Activated gamma-delta T cell (primary cell): ENCODE results near the gene GATA5.
"Not testable (repeated sequence)": the region's sequence is repeated elsewhere in the genome, so short reads cannot be mapped to it uniquely, and the experiment has no call there.

Source experiments
- DNase-seq: peaks from one replicate; lab custom pipeline; 2025; lab: John Stamatoyannopoulos, UW

Gene GATA5

GRCh38 chr20:62505337-62506045 lies 29.7 kb upstream of the GATA5 start:
- no peak for DNase-seq

GRCh38 chr20:62504323-62504722 lies 28.5 kb upstream of the GATA5 start:
- DNase-seq, result no peak

- DNase-seq, result no peak
Observed at GRCh38 chr20:62503401-62504178, 27.8 kb upstream of the GATA5 start.

GRCh38 chr20:62502496-62503095 lies 26.8 kb upstream of the GATA5 start:
- DNase-seq, result no peak

- DNase-seq, result no peak
Observed at GRCh38 chr20:62501801-62502495, 26.2 kb upstream of the GATA5 start.

- DNase-seq, result peak; percentile 33
Observed at GRCh38 chr20:62500237-62500864, 24.6 kb upstream of the GATA5 start.

DNA sequence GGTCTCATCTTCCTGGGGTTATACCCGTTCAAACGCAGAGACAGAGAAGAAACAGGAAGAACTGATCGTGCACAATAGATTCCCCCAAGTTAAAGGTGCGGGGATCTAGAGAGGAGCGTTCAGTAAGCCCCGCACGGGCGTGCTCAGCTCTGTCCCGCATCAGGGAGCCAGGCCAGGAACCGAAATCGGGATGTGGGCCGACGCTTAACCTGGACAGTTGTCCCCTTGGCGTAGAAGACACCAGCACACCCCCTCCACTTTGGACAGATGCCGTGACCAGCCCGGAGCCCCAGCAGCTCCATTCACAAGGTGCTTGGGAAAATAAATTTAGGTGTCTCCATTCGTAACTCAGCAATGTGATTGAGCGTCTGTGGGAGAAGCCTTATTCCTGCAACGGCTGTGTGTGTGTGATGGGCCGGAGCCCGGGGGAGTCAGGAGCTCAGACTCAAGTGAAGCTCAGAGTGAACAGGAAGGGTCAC lies 24.0 kb upstream of the GATA5 start:
- DNase-seq, result no peak

DNA sequence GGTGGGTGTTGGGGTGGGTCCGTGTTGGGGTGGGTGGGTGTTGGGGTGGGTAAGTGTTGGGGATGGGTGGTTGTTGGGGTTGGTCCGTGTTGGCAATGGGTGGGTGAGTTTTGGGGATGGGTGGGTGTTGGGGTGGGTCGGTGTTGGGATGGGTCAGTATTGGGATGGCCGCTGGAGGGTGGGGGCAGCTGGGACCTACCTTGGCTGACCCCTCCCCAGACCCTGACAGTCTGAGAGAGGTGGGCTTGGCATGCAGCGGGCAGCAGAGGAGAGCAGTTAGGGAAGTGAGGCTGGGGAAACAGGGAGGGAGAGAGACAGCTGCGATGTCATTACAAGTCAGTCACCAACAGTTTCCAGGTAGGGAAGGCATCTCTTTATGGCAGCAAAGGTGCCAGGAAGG lies 23.1 kb upstream of the GATA5 start:
- no peak for DNase-seq

DNA sequence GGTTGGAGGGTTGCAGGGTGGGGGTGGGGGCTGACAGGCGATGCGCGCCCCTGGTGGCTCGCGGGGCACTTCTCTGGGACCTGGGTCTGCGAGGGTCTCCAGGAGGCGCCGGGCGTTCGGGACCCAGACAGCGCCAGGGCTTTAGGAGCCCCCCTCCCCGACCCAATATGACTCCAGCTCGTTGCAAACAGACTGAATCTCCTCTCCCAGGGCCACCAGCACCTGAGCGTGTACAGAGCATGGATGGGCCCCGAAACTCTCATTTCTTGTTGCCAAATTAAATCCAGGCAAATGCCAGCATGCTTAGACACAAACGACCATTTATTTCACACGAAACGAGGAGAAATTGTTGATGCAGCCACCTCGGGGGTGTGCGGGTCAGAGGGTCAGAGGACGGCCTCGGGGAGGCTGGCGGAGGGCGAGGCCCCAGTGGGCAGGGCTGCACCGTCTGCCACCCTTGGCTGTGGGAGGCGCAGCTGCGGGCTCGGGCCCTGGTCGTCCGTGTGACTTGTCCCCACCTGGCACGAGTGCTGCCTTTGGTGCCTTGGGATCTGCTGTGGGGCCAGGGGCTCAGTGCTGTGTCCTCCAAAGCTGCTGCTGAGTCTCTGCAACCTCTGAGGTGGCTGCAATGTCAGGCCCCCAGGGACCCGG lies 20.9 kb upstream of the GATA5 start:
- no peak for DNase-seq

GRCh38 chr20:62495749-62496567 lies 20.2 kb upstream of the GATA5 start:
- no peak for DNase-seq

DNA sequence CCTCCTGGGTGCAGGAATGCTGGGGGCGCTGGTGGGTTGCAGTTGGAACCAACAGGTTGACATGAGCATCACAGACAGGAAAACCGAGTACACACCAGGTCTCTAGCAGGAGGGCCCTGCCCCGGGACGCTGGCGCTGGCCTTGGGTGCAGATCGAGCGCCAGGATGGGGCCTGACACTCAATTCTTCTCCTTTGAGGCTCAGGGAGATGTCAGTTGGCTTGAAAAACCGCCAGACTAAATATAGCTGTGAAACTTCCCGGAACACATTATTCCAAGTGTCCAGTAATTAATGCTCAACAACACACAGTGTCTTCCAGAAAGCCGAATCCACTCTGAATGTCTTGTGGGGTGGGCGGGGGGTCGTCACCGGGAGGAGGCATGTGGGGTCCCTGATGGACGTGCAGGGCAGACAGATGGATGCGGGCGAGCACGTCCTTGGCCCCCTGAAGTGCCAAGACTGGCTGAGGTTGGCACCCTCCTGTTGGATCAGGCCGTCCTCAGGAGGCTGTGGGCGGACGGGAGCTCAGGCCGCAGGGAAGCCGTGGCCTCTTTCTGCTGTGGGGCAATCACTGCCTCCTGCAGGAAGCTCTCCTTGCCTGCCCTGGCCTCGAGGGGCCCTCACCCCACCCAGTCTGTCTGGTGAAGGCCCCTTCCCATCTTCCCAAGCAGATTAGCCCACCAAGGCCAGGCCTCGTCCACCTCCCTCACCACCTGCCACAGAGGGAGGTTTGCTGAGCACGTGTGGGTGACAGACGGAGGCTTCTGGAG lies 19.4 kb upstream of the GATA5 start:
- DNase-seq, result no peak

- DNase-seq, result no peak
Observed at GRCh38 chr20:62494537-62494936, 18.7 kb upstream of the GATA5 start.

DNA sequence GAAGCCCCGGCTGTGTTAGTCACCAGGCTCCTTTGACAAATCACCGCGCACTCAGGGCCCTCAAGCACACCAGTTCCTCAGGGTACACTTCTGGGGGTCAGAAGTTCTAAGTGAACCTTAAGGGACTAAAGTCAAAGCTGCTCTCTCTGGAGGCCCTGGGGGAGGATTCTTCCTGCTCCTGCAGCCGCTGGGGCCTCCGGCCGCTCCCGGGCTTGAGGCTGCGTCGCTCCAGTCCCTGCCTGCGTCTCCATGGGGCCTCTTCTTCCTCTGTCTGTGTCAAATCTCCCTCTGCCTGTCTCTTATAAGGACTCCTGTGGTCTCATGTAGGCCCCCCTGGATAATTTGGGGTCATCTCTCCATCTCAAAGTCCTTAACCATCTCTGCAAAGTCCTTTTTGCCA lies 18.1 kb upstream of the GATA5 start:
- no peak for DNase-seq

DNA sequence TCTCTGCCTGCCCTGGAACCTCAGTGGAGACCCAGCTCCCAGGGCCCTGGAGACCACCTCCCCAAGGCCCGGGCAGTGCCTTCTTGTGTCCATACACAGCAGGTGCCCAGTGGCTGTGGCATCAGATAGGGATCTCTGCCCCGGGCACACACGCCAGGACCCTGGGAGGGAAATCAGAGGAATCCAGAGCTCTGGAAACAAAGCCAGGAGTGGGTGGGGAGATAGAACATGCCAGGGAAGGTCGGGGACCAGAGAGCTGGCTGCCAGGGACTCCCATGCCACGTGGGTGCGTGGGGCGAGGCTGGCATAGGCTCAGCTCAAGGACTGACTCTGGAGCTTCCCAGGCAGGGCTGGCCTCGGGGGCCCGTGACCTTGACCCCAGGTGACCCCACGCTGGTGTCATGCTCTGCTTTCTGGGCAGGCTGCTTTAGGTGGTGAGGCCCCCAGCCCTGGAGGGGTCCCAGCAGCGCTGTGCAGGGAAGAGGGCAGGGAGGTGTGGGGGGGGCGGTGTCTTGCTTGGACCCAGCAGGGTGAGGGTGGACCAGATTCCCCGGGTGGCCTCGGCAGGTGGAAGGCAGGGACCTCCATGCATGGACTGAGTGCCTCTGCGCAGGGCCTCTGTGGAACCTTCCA lies 17.6 kb upstream of the GATA5 start:
- DNase-seq, result no peak

- DNase-seq, result no peak
Observed at GRCh38 chr20:62492711-62493110, 16.9 kb upstream of the GATA5 start.

GRCh38 chr20:62490783-62491182 lies 15.0 kb upstream of the GATA5 start:
- not testable (repeated sequence) for DNase-seq

GRCh38 chr20:62489932-62490263 lies 14.1 kb upstream of the GATA5 start:
- DNase-seq, result no peak

DNA sequence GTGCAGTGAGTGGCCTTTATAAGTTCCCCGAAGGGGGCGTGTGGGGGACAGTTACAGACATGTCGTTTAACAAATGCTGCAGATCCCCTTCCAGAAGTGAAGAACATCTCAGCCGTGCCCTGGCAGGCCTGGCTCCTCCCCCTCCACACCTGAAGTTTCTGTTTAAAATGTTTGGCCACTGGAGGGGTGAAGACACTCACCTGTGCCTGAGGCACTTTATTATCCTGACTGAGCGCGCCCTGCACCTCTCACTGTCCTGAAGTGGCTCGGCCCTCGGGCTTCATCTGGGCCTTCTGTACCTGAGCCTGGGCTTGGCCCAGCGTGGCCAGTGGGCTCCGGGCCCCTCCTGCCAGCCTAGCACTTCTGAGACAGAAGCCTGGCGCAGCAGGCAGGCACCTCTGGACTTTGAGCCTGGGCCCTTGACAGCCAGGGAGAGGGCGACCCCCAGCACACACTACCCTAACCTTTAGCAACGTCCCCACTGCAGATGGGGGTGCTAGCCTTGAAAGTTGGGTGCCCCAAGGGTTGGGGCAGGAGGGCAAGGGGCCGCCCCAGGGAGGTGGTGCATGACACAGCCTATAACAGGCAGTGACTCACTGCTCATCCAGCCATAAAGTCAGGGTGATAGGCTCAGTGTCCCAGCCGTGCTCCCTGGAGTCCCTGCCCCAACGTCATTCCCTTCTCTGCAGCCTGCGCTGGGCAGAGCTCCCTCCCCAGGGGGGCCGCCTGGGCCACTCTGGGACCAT lies 13.6 kb upstream of the GATA5 start:
- no peak for DNase-seq

- no peak for DNase-seq
Observed at GRCh38 chr20:62488470-62488869, 12.7 kb upstream of the GATA5 start.
